Measurements from ENCODE around the gene ZNF263. TPM values are rescaled to one million over a fixed set of nuclear protein-coding genes. Genes with fewer than 3 reads are reported as not detected.
A peak's percentile ranks its signal among the peaks of the same experiment; 100 is the strongest.

The ZNF263 gene
- total and polyA plus RNA-seq, 2 experiments from 2014 or later, result 18.8 to 45.7 TPM

GRCh38 chr16:3317315-3317999, 34.2 kb downstream of the ZNF263 start:
- TF ChIP-seq CTCF (IDR thresholded peaks at IDR 0.05; ENCODE audit: low read depth, low read length), result no peak
- no peaks in the 10 kb centered on the region for H3K4me1 ChIP-seq (ENCODE audit: low read depth)
- no peaks in the 10 kb centered on the region for H3K27me3 ChIP-seq
- DNase-seq (ENCODE audit: low read depth in 1 of 2, low spot score in 1 of 2), result peak in 1 of 2 donors; percentile 15
- H3K9me3 ChIP-seq (ENCODE audit: low read depth), result peaks cover 11% of the 10 kb centered on the region
- peaks cover 24% of the 10 kb centered on the region for H3K36me3 ChIP-seq
- no peak overlapping the region for H3K27ac ChIP-seq
- no peak overlapping the region for H3K4me3 ChIP-seq

- Histone ChIP-seq H3K4me3 (no peak overlapping the region), H3K36me3 (peaks cover 17% of the 10 kb centered on the region), H3K27ac (no peak overlapping the region), H3K4me1 (ENCODE audit: low read depth) (no peaks in the 10 kb centered on the region), H3K9me3 (ENCODE audit: low read depth) (peaks cover 7% of the 10 kb centered on the region), H3K27me3 (no peaks in the 10 kb centered on the region)
- no peak for DNase-seq (ENCODE audit: low read depth in 1 of 2, low spot score in 1 of 2)
- no peak for TF ChIP-seq CTCF (IDR thresholded peaks at IDR 0.05; ENCODE audit: low read depth, low read length)
Observed at GRCh38 chr16:3321816-3322215, 38.5 kb downstream of the ZNF263 start.

GRCh38 chr16:3327514-3327913, 44.2 kb downstream of the ZNF263 start:
- TF ChIP-seq CTCF (IDR thresholded peaks at IDR 0.05; ENCODE audit: low read depth, low read length), result no peak
- H3K9me3 ChIP-seq (ENCODE audit: low read depth), result no peaks in the 10 kb centered on the region

DNA sequence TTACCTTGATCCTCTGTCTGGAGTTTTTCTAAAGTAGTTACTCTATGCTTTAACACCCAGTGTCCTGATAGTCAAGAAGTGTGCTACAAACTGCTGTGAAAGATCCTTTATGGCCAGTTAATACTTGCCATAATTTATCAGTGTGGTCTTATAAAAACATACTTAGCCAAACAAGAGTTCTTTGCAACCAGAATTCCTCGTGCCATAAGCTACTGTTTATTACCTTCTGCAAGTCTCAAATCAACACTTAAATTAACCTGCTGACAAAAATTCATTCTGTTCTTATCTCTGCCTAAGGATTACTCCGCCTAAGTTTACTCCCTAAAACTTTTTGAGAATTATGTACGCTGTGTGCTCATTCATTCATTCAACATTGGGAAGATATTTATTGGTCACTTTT, 44.8 kb downstream of the ZNF263 start:
- DNase-seq (ENCODE audit: low read depth in 1 of 2, low spot score in 1 of 2), result no peak
- Histone ChIP-seq H3K27ac (no peak overlapping the region), H3K36me3 (no peaks in the 10 kb centered on the region), H3K4me1 (ENCODE audit: low read depth) (no peaks in the 10 kb centered on the region), H3K9me3 (ENCODE audit: low read depth) (no peaks in the 10 kb centered on the region), H3K27me3 (no peaks in the 10 kb centered on the region), H3K4me3 (no peak overlapping the region)
- no peak for TF ChIP-seq CTCF (IDR thresholded peaks at IDR 0.05; ENCODE audit: low read depth, low read length)

More at GRCh38 chr16:3327514-3327913, 44.2 kb downstream of the ZNF263 start:
- no peak overlapping the region for H3K4me3 ChIP-seq
- H3K27me3 ChIP-seq, result no peaks in the 10 kb centered on the region
- no peaks in the 10 kb centered on the region for H3K36me3 ChIP-seq
- DNase-seq (ENCODE audit: low read depth in 1 of 2, low spot score in 1 of 2), result no peak
- H3K4me1 ChIP-seq (ENCODE audit: low read depth), result no peaks in the 10 kb centered on the region
- no peak overlapping the region for H3K27ac ChIP-seq

GRCh38 chr16:3328643-3329042, 45.4 kb downstream of the ZNF263 start:
- Histone ChIP-seq H3K9me3 (ENCODE audit: low read depth) (no peaks in the 10 kb centered on the region), H3K27me3 (no peaks in the 10 kb centered on the region), H3K4me1 (ENCODE audit: low read depth) (no peaks in the 10 kb centered on the region), H3K36me3 (no peaks in the 10 kb centered on the region), H3K4me3 (no peak overlapping the region), H3K27ac (no peak overlapping the region)
- DNase-seq (ENCODE audit: low read depth in 1 of 2, low spot score in 1 of 2), result no peak
- no peak for TF ChIP-seq CTCF (IDR thresholded peaks at IDR 0.05; ENCODE audit: low read depth, low read length)

Other genes starting within 250 kb of the ZNF263 start
- gene BICDL2, start 246.5 kb upstream of the ZNF263 start, total RNA-seq, result not detected in 2 replicates
- gene BICDL2, start 246.5 kb upstream of the ZNF263 start, polyA plus RNA-seq, result 0.19 TPM in 1 of 2 replicates, not detected in the other
- 0.03 TPM in 1 of 2 replicates, not detected in the other for gene MMP25, start 236.9 kb upstream of the ZNF263 start, total RNA-seq
- gene MMP25, start 236.9 kb upstream of the ZNF263 start, polyA plus RNA-seq, result 4.3 and 5.8 TPM in 2 replicates
- gene IL32, start 217.9 kb upstream of the ZNF263 start, total RNA-seq, result 0.66 TPM in 1 of 2 replicates, not detected in the other
- 0.35 TPM in 1 of 2 replicates, not detected in the other for gene IL32, start 217.9 kb upstream of the ZNF263 start, polyA plus RNA-seq
- 0.42 and 0.78 TPM in 2 replicates for gene ZSCAN10, start 184.2 kb upstream of the ZNF263 start, total RNA-seq
- 0.74 TPM in 1 of 2 replicates, not detected in the other for gene ZSCAN10, start 184.2 kb upstream of the ZNF263 start, polyA plus RNA-seq
- 26.7 and 37.3 TPM in 2 replicates for gene ZNF205, start 170.9 kb upstream of the ZNF263 start, total RNA-seq
- gene ZNF205, start 170.9 kb upstream of the ZNF263 start, polyA plus RNA-seq, result 13.2 and 14.4 TPM in 2 replicates
- 7.5 and 8.4 TPM in 2 replicates for gene ZNF213, start 148.5 kb upstream of the ZNF263 start, total RNA-seq
- gene ZNF213, start 148.5 kb upstream of the ZNF263 start, polyA plus RNA-seq, result 10.1 and 13.6 TPM in 2 replicates
- gene OR1F1, start 95.3 kb upstream of the ZNF263 start, total RNA-seq, result not detected in 2 replicates
- not detected in 2 replicates for gene OR1F1, start 95.3 kb upstream of the ZNF263 start, polyA plus RNA-seq
- gene ZNF200, start 48.3 kb upstream of the ZNF263 start, total RNA-seq, result 12.9 and 13.8 TPM in 2 replicates
- 11.0 and 11.1 TPM in 2 replicates for gene ZNF200, start 48.3 kb upstream of the ZNF263 start, polyA plus RNA-seq
- not detected in 2 replicates for gene MEFV, start 26.9 kb upstream of the ZNF263 start, total RNA-seq
- gene MEFV, start 26.9 kb upstream of the ZNF263 start, polyA plus RNA-seq, result not detected in 2 replicates
- 8.4 and 10.8 TPM in 2 replicates for gene TIGD7, start 21.9 kb downstream of the ZNF263 start, total RNA-seq
- 11.0 and 12.5 TPM in 2 replicates for gene TIGD7, start 21.9 kb downstream of the ZNF263 start, polyA plus RNA-seq
- 25.3 and 37.9 TPM in 2 replicates for gene ZNF75A, start 22.0 kb downstream of the ZNF263 start, total RNA-seq
- 43.4 and 44.1 TPM in 2 replicates for gene ZNF75A, start 22.0 kb downstream of the ZNF263 start, polyA plus RNA-seq
- gene OR2C1, start 72.4 kb downstream of the ZNF263 start, total RNA-seq, result 1.1 TPM in 1 of 2 replicates, not detected in the other
- gene OR2C1, start 72.4 kb downstream of the ZNF263 start, polyA plus RNA-seq, result 1.0 and 1.4 TPM in 2 replicates
- gene ZSCAN32, start 117.5 kb downstream of the ZNF263 start, total RNA-seq, result 17.1 and 19.8 TPM in 2 replicates
- 12.3 and 13.7 TPM in 2 replicates for gene ZSCAN32, start 117.5 kb downstream of the ZNF263 start, polyA plus RNA-seq
- 32.0 and 33.5 TPM in 2 replicates for gene ZNF174, start 117.7 kb downstream of the ZNF263 start, total RNA-seq
- gene ZNF174, start 117.7 kb downstream of the ZNF263 start, polyA plus RNA-seq, result 31.4 and 33.1 TPM in 2 replicates
- 1.2 and 2.1 TPM in 2 replicates for gene ZNF597, start 160.0 kb downstream of the ZNF263 start, total RNA-seq
- gene ZNF597, start 160.0 kb downstream of the ZNF263 start, polyA plus RNA-seq, result 0.56 and 2.5 TPM in 2 replicates
- 43.9 and 50.7 TPM in 2 replicates for gene NAA60, start 160.2 kb downstream of the ZNF263 start, total RNA-seq
- gene NAA60, start 160.2 kb downstream of the ZNF263 start, polyA plus RNA-seq, result 77.0 and 83.0 TPM in 2 replicates
- gene C16orf90, start 212.0 kb downstream of the ZNF263 start, total RNA-seq, result not detected in 2 replicates
- not detected in 2 replicates for gene C16orf90, start 212.0 kb downstream of the ZNF263 start, polyA plus RNA-seq
- gene CLUAP1, start 217.5 kb downstream of the ZNF263 start, total RNA-seq, result 23.3 and 29.0 TPM in 2 replicates
- gene CLUAP1, start 217.5 kb downstream of the ZNF263 start, polyA plus RNA-seq, result 50.5 and 52.0 TPM in 2 replicates

Data from cardiac muscle cell (in vitro differentiated cells and primary cell).